Erythroblast (primary cell): ENCODE measurements around the gene COQ5.

Source experiments
- GATA1 ChIP-seq: IDR thresholded peaks from 2 replicates; pipeline ENCODE4 v1.6.1; 2011; ENCODE audit warnings: low read depth, mild to moderate bottlenecking, control low read depth, low read length, moderate library complexity
- POLR2A ChIP-seq: IDR thresholded peaks from 2 replicates; pipeline ENCODE4 v1.6.1; 2011; ENCODE audit warnings: mild to moderate bottlenecking, low read length

GRCh38 chr12:120546050-120546386 is 17.1 kb upstream of the COQ5 start:
- no peak for TF ChIP-seq POLR2A
- TF ChIP-seq GATA1 = no peak
